Measurements from ENCODE around the gene VILL. TPM values are rescaled to one million over a fixed set of nuclear protein-coding genes. Genes with fewer than 3 reads are reported as not detected.
"Not testable (repeated sequence)": the region's sequence is repeated elsewhere in the genome, so short reads cannot be mapped to it uniquely, and the experiment has no call there.

VILL gene
- total and polyA plus RNA-seq, 4 donors = 3.9 to 37.1 (median 13.1) TPM

DNA sequence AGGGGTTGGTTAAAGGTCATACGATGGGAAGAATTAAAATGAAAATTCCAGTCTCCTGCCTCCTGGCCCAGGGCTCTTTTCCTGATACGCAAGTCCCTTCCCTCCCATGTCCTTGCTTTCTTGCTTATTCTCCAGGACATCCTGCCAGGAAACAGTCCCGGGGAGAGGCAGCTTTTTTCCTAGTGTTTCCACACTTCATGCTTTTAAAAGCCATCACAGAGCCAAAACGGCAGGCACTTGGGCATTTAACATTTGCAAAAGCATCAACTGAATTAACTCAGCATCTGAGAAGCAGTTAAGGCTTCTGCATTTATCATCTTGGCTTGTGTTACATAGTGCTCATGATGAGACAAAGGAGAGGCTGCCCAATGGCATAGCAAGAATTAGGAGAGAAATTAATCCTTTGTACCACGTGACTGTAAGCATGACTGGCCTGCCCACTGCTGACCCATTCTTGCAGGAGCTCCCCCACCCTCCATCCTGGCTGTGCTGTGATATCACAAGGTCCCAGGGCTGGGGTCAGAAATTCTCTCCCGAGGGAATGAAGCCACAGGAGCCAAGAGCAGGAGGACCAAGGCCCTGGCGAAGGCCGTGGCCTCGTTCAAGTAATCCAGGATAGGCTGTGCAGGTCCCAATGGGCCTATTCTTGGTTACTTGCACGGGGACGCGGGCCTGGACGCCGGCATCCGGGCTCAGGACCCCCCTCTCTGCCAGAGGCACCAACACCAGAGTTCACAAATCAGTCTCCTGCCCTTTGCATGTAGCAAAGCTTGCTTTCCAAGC, 21.6 kb upstream of the VILL start:
- Histone ChIP-seq H3K27ac (ENCODE audit: low read depth in 1 of 2, low read length in 2 of 2) (no peak overlapping the region), H3K4me3 (ENCODE audit: low read length in 2 of 2) (no peak overlapping the region), H3K9me3 (ENCODE audit: control insufficient read depth, low read length) (no peaks in the 10 kb centered on the region), H3K36me3 (ENCODE audit: control insufficient read depth in 1 of 2, insufficient read depth in 2 of 2, low read length in 1 of 2) (peaks cover 0 to 2% of the 10 kb centered on the region in 2 donors), H3K4me1 (ENCODE audit: control insufficient read depth in 1 of 2, insufficient read depth in 2 of 2, low read length in 2 of 2) (no peaks in the 10 kb centered on the region), H3K27me3 (ENCODE audit: control insufficient read depth in 1 of 2, insufficient read depth in 2 of 2, low read length in 1 of 2) (no peaks in the 10 kb centered on the region)
- intact Hi-C loops (cut with DNase I) = no loop called here
- DNase-seq (no peak), ATAC-seq (ENCODE audit: low FRiP score) (peak; percentile 29)
- 75 to 76% methylated on average over 15 of the region's 15 CpGs for WGBS, 2 donors

DNA sequence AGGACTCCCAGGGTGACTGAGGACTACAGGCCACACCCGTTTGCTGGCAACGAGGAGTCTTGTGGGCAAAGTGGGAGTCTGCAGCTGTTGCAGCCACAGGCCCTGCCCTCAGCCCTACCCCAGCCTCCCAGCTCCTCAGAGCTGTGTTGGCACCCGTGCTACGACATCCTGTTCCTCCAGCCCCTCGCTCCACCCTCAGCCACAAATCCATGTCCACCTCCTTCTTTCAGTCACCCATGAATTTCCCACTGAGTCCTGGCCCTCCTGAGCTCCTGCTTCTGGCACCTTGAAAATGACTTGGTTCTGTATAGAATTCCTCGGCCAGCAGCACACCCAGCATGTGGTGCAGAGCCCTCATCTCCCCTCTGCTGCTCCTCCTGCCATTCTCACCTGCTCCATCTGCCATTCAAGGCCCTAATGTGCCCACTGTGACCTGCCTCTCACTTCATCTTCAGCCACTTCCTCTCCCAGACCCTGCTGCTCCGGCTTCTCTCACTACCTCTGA, 20.9 kb upstream of the VILL start:
- ATAC-seq (ENCODE audit: low FRiP score) = peak; percentile 3
- no peaks in the 10 kb centered on the region for H3K27me3 ChIP-seq (ENCODE audit: control insufficient read depth in 1 of 2, insufficient read depth in 2 of 2, low read length in 1 of 2)
- no peak overlapping the region for H3K27ac ChIP-seq (ENCODE audit: low read depth in 1 of 2, low read length in 2 of 2)
- H3K4me3 ChIP-seq (ENCODE audit: low read length in 2 of 2) = no peak overlapping the region
- H3K4me1 ChIP-seq (ENCODE audit: control insufficient read depth in 1 of 2, insufficient read depth in 2 of 2, low read length in 2 of 2) = no peaks in the 10 kb centered on the region
- 73 to 74% methylated on average over 7 of the region's 7 CpGs for WGBS, 2 donors
- peaks cover 0 to 2% of the 10 kb centered on the region in 2 donors for H3K36me3 ChIP-seq (ENCODE audit: control insufficient read depth in 1 of 2, insufficient read depth in 2 of 2, low read length in 1 of 2)
- intact Hi-C loops (cut with DNase I) = no loop called here
- no peak for DNase-seq
- no peaks in the 10 kb centered on the region for H3K9me3 ChIP-seq (ENCODE audit: control insufficient read depth, low read length)

DNA sequence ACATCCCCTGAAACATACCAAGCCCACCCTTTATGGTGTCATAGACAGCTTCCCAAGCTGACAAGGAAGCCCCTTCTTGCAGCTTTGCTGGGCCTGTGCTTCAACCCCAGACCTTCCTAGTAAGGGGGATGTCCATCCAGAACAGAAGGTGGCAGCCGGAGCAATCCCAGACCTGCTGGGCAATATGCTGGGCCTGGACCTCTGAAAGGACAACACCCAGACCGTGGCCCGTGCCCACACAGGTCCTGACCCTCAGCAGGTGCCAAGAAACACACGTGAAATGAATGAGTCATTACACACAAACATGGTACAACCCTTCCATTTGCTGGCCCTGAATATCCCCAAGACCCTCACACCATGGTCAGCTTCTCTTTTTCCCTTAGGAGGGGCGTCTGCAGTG, 19.8 kb upstream of the VILL start:
- intact Hi-C loops (cut with DNase I) = no loop called here
- Histone ChIP-seq H3K9me3 (ENCODE audit: control insufficient read depth, low read length) (no peaks in the 10 kb centered on the region), H3K27ac (ENCODE audit: low read depth in 1 of 2, low read length in 2 of 2) (no peak overlapping the region), H3K36me3 (ENCODE audit: control insufficient read depth in 1 of 2, insufficient read depth in 2 of 2, low read length in 1 of 2) (peaks cover 1 to 4% of the 10 kb centered on the region in 2 donors), H3K4me3 (ENCODE audit: low read length in 2 of 2) (no peak overlapping the region), H3K27me3 (ENCODE audit: control insufficient read depth in 1 of 2, insufficient read depth in 2 of 2, low read length in 1 of 2) (no peaks in the 10 kb centered on the region), H3K4me1 (ENCODE audit: control insufficient read depth in 1 of 2, insufficient read depth in 2 of 2, low read length in 2 of 2) (no peaks in the 10 kb centered on the region)
- DNase-seq (no peak), ATAC-seq (ENCODE audit: low FRiP score) (no peak)
- 31 to 36% methylated on average over 5 of the region's 5 CpGs for WGBS, 2 donors

DNA sequence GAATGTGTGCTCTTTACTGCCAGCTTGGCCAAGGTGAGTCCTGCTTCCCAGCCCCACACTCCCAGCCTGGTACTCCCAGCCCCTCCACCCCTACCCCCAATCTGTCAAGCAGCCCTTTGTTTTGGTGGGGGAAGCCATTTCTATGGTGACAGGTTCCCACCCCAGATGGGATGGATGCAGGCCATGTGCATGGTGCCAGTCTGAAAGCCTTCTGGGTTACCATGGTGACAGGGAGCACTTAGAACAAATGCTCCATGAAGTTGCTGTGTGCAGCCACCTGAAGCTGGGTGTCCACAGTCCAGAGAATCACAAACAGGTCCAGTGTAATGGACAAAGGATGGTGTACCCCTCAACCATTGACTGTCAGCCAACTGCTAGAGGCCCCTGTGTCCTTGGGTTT, 19.1 kb upstream of the VILL start:
- intact Hi-C loops (cut with DNase I) = no loop called here
- Histone ChIP-seq H3K36me3 (ENCODE audit: control insufficient read depth in 1 of 2, insufficient read depth in 2 of 2, low read length in 1 of 2) (peaks cover 1 to 4% of the 10 kb centered on the region in 2 donors), H3K27me3 (ENCODE audit: control insufficient read depth in 1 of 2, insufficient read depth in 2 of 2, low read length in 1 of 2) (no peaks in the 10 kb centered on the region), H3K9me3 (ENCODE audit: control insufficient read depth, low read length) (no peaks in the 10 kb centered on the region), H3K27ac (ENCODE audit: low read depth in 1 of 2, low read length in 2 of 2) (no peak overlapping the region), H3K4me1 (ENCODE audit: control insufficient read depth in 1 of 2, insufficient read depth in 2 of 2, low read length in 2 of 2) (no peaks in the 10 kb centered on the region), H3K4me3 (ENCODE audit: low read length in 2 of 2) (no peak overlapping the region)
- ATAC-seq (ENCODE audit: low FRiP score) (no peak), DNase-seq (no peak)

DNA sequence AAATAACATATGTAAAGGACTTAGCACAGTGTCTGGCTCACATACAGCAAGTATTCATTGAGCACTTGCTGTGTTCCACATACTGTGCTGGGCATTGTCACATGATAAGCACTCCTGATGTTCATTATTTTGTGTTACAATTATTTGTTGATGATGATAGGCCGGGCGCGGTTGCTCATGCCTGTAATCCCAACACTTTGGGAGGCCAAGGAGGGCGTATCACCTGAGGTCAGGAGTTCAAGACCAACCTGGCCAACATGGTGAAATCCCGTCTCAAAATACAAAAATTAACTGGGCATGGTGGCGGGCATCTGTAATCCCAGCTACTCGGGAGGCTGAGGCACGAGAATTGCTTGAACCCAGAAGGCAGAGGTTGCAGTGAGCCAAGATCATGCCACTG, 18.5 kb upstream of the VILL start:
- intact Hi-C loops (cut with DNase I); H3K9me3 ChIP-seq (ENCODE audit: control insufficient read depth, low read length); H3K4me3 ChIP-seq (ENCODE audit: low read length in 2 of 2); H3K27me3 ChIP-seq (ENCODE audit: control insufficient read depth in 1 of 2, insufficient read depth in 2 of 2, low read length in 1 of 2); ATAC-seq (ENCODE audit: low FRiP score); H3K27ac ChIP-seq (ENCODE audit: low read depth in 1 of 2, low read length in 2 of 2); H3K4me1 ChIP-seq (ENCODE audit: control insufficient read depth in 1 of 2, insufficient read depth in 2 of 2, low read length in 2 of 2); DNase-seq; H3K36me3 ChIP-seq (ENCODE audit: control insufficient read depth in 1 of 2, insufficient read depth in 2 of 2, low read length in 1 of 2): not testable (repeated sequence)
- WGBS, 2 donors = 87 to 93% methylated on average over 8 of the region's 8 CpGs

DNA sequence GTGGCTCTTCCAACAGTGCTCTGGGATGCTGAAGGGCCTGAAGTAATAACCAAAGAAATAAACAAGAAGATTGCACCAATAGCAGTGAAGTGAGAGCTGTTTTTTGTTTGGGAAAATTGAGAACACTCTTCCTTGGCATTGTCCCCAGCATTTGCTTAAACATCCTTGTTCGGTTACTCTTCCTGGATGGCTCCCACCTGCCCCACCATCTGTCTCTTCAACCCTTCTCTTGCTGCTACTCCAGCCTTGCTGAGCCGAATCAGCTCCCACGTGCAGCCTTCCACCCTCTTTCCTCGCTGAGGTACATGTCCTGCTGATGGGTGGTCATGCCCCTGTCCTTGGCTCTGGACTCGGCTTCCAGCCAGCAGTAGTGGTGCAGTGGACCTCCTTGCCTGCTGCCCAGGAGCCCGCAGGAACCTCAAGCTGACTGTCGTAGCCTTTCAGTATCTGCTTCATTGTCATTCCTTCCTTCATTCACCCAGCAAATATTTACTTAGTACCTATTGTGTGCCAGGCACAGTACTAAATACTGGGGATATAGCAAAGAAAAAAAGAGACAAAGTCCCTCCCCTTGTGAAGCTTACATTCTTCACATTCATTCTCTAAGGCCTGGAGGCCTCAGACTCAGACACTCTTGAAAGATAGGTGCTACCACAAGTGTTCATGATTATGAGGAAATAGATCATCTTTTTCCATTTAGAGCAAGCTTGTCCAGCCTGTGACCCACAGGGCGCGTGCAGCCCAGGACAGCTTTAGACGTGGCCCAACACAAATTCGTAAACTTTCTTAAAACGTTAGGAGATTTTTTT, 17.1 kb upstream of the VILL start:
- H3K36me3 ChIP-seq (ENCODE audit: control insufficient read depth in 1 of 2, insufficient read depth in 2 of 2, low read length in 1 of 2) = peaks cover 1 to 4% of the 10 kb centered on the region in 2 donors
- intact Hi-C loops (cut with DNase I) = no loop called here
- no peaks in the 10 kb centered on the region for H3K9me3 ChIP-seq (ENCODE audit: control insufficient read depth, low read length)
- ATAC-seq (ENCODE audit: low FRiP score) = no peak
- no peak overlapping the region for H3K4me3 ChIP-seq (ENCODE audit: low read length in 2 of 2)
- no peak overlapping the region for H3K27ac ChIP-seq (ENCODE audit: low read depth in 1 of 2, low read length in 2 of 2)
- WGBS, 2 donors = 81 to 87% methylated on average over 12 of the region's 12 CpGs
- H3K4me1 ChIP-seq (ENCODE audit: control insufficient read depth in 1 of 2, insufficient read depth in 2 of 2, low read length in 2 of 2) = no peaks in the 10 kb centered on the region
- no peak for DNase-seq
- no peaks in the 10 kb centered on the region for H3K27me3 ChIP-seq (ENCODE audit: control insufficient read depth in 1 of 2, insufficient read depth in 2 of 2, low read length in 1 of 2)

DNA sequence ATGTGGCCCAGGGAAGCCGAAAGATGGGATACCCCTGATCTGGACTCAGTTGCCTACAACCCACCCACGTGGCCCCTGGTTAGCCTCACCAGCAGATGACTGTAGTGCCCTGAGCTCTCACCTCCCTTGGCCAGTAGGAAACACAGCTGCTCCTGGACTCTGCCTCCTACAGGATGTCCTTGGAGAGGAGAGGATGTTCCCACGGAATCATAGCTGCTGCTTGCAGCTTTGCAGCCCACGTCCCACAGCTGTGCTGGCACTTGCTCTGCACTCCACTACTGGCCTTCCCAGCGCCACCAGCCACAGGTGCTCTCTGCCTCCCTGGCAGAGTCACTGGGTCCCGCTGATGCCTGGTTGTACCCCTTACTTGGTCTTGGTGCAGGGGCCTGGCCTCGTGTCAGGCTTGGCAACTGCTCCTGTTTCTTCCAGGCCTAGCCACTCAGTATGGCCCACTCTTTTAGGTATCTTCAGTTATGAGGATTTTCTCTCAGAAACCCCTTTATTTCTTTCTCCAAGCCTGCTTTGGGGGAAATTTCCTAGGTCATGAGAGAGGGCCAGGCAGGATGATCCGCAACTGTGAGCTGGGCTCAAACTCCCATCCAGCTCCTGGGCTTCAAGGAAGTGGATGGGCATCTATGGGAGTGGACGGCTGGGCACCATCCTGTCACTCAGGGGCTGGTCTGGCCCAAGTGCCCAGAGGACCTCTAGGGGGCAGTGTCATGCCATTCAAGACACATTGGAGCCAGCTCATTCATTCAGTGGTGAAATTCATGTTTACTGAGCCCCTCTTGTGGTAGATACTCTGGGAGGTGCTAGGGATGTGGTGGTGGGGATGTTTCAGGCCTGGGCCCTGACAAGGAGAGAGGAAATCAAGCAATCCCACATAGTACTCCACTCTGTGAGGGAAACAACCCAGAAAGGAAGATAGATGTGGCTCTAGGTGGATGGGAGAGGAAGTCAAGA, 16.2 kb upstream of the VILL start:
- no peaks in the 10 kb centered on the region for H3K4me1 ChIP-seq (ENCODE audit: control insufficient read depth in 1 of 2, insufficient read depth in 2 of 2, low read length in 2 of 2)
- WGBS, 2 donors = 72 to 73% methylated on average over 9 of the region's 9 CpGs
- H3K9me3 ChIP-seq (ENCODE audit: control insufficient read depth, low read length) = no peaks in the 10 kb centered on the region
- H3K36me3 ChIP-seq (ENCODE audit: control insufficient read depth in 1 of 2, insufficient read depth in 2 of 2, low read length in 1 of 2) = peaks cover 1 to 4% of the 10 kb centered on the region in 2 donors
- peak; percentile 78 for ATAC-seq (ENCODE audit: low FRiP score)
- no peaks in the 10 kb centered on the region for H3K27me3 ChIP-seq (ENCODE audit: control insufficient read depth in 1 of 2, insufficient read depth in 2 of 2, low read length in 1 of 2)
- no peak overlapping the region for H3K27ac ChIP-seq (ENCODE audit: low read depth in 1 of 2, low read length in 2 of 2)
- no peak overlapping the region for H3K4me3 ChIP-seq (ENCODE audit: low read length in 2 of 2)
- intact Hi-C loops (cut with DNase I) = no loop called here
- peak in 1 of 2 donors; percentile 74 for DNase-seq

Data from aorta (tissue), 5 donors.